Measurements from ENCODE around the gene SRRD.

The SRRD gene

GRCh38 chr22:26448334-26448733 lies 35.3 kb upstream of the SRRD start:
- no peak overlapping the region for H3K4me3 ChIP-seq (ENCODE audit: low read length)
- no peak for DNase-seq (ENCODE audit: low read depth)
- TF ChIP-seq, protein P1, sequence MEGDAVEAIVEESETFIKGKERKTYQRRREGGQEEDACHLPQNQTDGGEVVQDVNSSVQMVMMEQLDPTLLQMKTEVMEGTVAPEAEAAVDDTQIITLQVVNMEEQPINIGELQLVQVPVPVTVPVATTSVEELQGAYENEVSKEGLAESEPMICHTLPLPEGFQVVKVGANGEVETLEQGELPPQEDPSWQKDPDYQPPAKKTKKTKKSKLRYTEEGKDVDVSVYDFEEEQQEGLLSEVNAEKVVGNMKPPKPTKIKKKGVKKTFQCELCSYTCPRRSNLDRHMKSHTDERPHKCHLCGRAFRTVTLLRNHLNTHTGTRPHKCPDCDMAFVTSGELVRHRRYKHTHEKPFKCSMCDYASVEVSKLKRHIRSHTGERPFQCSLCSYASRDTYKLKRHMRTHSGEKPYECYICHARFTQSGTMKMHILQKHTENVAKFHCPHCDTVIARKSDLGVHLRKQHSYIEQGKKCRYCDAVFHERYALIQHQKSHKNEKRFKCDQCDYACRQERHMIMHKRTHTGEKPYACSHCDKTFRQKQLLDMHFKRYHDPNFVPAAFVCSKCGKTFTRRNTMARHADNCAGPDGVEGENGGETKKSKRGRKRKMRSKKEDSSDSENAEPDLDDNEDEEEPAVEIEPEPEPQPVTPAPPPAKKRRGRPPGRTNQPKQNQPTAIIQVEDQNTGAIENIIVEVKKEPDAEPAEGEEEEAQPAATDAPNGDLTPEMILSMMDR (conservative IDR thresholded peaks at IDR 0.05; ENCODE audit: low read depth, low read length), result no peak

GRCh38 chr22:26448941-26449340 lies 34.7 kb upstream of the SRRD start:
- DNase-seq (ENCODE audit: low read depth), result no peak
- H3K4me3 ChIP-seq (ENCODE audit: low read length), result no peak overlapping the region
- TF ChIP-seq, protein P1 (conservative IDR thresholded peaks at IDR 0.05; ENCODE audit: low read depth, low read length), result no peak

- TF ChIP-seq, protein P1 (conservative IDR thresholded peaks at IDR 0.05; ENCODE audit: low read depth, low read length), result no peak
- DNase-seq (ENCODE audit: low read depth), result no peak
- no peak overlapping the region for H3K4me3 ChIP-seq (ENCODE audit: low read length)
These were observed 33.1 kb upstream of the SRRD start for GRCh38 chr22:26450453-26451185.

DNA sequence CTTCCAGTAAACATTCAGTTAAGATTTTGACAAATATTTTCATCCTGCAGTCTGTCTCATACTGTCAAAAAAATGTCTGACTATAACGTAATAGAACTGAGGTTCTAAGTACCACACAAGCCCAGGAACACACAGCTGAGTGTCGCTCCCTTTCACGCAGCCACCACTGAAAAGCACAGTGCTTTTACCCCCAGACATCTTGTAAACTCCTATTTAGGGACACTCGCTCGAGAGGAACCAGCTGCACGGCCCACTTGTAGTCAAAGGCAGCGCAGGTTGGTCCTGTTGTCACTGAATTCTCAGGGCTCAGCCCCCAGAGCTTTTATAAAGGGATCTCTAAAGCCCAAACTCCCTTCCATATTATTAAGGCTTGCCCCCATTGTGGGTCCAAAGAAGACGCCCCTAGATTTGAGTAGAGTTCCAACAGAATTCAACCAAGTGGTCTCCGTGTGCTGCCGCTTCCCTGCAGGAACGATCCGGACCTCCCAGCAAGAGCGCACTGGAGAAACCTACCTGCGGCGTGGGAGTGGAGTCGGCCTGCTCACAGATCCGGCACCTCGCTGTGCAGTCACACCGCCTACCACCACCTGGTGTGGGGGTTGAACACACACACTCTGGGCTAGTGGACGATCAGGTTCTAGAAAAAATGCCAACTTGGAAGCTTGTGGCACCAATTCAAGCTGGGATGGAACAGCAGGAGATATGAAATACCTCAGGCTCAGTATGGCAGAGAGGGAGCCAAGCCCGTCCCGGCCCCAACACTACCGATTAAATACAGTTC lies 31.3 kb upstream of the SRRD start:
- H3K4me3 ChIP-seq (ENCODE audit: low read length), result no peak overlapping the region
- TF ChIP-seq, protein P1 (conservative IDR thresholded peaks at IDR 0.05; ENCODE audit: low read depth, low read length), result no peak
- no peak for DNase-seq (ENCODE audit: low read depth)

DNA sequence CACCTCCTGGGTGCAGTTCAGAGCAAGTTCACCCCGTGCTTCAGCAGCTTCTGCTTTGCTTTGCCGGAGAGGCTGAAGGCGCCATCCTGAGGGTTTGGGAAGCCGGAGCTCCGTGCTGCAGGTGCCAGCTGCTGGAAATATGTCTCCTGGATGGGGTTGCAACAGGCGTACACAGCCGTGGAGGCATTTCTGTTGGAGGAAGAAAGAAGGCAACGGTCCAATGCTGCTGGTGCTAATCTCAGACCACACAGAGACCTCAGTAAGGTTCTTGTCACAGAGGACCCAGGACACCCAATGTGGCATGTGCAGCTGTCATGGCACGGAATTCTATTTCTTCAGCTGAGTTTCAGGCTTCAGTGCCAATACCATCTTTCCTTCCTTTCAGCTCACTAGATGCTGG lies 30.5 kb upstream of the SRRD start:
- TF ChIP-seq, protein P1 (conservative IDR thresholded peaks at IDR 0.05; ENCODE audit: low read depth, low read length), result no peak
- no peak for DNase-seq (ENCODE audit: low read depth)
- H3K4me3 ChIP-seq (ENCODE audit: low read length), result no peak overlapping the region

DNA sequence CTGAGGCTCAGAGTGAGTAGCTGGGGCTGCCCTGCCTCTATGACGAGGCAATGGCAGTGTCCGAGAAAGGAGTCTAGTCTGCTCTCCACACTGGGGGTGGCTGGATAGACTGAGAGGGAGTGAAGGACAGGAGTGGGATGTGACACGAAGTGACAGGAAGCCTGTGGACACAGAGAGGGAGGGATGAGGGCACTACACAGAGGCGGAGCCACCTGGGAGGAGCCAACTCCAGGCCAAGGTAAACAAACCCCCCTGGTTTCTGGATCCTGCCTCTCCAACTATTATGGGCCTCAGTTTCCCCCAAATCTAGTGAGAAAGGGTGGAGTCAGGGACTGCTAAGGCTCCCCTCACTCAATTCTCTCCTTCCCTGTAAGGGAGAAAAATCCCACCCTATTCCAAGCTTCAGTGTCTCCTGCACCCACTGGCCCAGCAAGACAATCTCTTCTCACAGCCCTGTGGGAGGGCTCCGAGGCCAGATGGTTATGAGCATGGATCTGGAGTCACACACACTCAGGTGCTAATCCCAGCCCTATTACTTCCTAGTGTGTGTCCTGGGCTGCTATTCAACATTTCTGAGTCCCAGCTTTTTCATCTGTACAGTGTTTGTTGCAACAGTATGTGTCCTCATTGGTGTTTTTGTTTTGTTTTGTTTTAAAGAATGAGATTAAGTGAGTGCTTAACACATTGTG lies 29.7 kb upstream of the SRRD start:
- TF ChIP-seq, protein P1 (conservative IDR thresholded peaks at IDR 0.05; ENCODE audit: low read depth, low read length), result no peak
- H3K4me3 ChIP-seq (ENCODE audit: low read length), result no peak overlapping the region
- no peak for DNase-seq (ENCODE audit: low read depth)
